Transverse colon (tissue), 4 donors: ENCODE results near the gene ASPM.

Source experiments
- CTCF ChIP-seq, 5 experiments: fragments of 200-600 bp in 3 of 5; fragments of 450-650 bp in 2 of 5; sonication (generic) in 3 of 5; IDR thresholded peaks; 1 replicate in 2 of 5; 2 replicates in 3 of 5; pipeline ENCODE4 v1.5.1; 2016 to 2017; ENCODE audit warnings: antibody characterized with exemption in 5 of 5, inconsistent platforms in 3 of 5, mild to moderate bottlenecking in 2 of 5, moderate library complexity in 1 of 5
- POLR2A ChIP-seq: fragments of 450-650 bp; IDR thresholded peaks from one replicate; pipeline ENCODE4 v1.6.1; 2016; ENCODE audit warnings: antibody characterized with exemption, mild to moderate bottlenecking, moderate library complexity
- POLR2AphosphoS5 ChIP-seq, 3 donors: sonication (generic); formaldehyde crosslinking; IDR thresholded peaks; one replicate each; pipeline ENCODE4 v1.6.1; 2016; ENCODE audit warnings: antibody characterized with exemption in 3 of 3

- TF ChIP-seq POLR2A (no peak), CTCF (IDR thresholded peaks at IDR 0.05) (no peak), POLR2AphosphoS5 (IDR thresholded peaks at IDR 0.05) (no peak)
Measured at GRCh38 chr1:197151185-197151584, 4.7 kb upstream of the ASPM start.
